Bladder microvascular endothelial cell (primary cell): ENCODE results near the gene MINPP1. TPM values are rescaled to one million over a fixed set of nuclear protein-coding genes. Genes with fewer than 3 reads are reported as not detected.

Experiments
- total RNA-seq: library from RNA; depleted of rRNA; stranded (reverse); fragments of >200 nt; gene quantifications from 2 replicates; pipeline ENCODE4 v1.2.3, GENCODE V29; 2014

MINPP1 gene
- 6.3 and 22.2 TPM in 2 replicates for total RNA-seq

GRCh38 chr10:87504640-87505365 lies at the start of gene MINPP1:
TSS of gene MINPP1 (plus strand) at chr10:87504893. CDS start at chr10:87504916, 23 bp downstream.

Other genes with a start within 250 kb of the MINPP1 start
- 0.97 and 1.6 TPM in 2 replicates for gene NUTM2D, start 147.1 kb upstream of the MINPP1 start, total RNA-seq
- gene PAPSS2, start 155.0 kb downstream of the MINPP1 start, total RNA-seq, result 37.2 and 104 TPM in 2 replicates